GM12892 (cell line): Measurements from ENCODE around the gene BEAN1.

Experiments used
- POLR2A ChIP-seq: IDR thresholded peaks from 2 replicates; pipeline ENCODE4 v1.6.1; 2011; ENCODE audit warnings: low read depth, low read length, control low read depth
- TAF1 ChIP-seq: IDR thresholded peaks from 2 replicates; pipeline ENCODE4 v1.6.1; 2011; ENCODE audit warnings: low read depth, mild to moderate bottlenecking, control low read depth, low read length, borderline replicate concordance

DNA sequence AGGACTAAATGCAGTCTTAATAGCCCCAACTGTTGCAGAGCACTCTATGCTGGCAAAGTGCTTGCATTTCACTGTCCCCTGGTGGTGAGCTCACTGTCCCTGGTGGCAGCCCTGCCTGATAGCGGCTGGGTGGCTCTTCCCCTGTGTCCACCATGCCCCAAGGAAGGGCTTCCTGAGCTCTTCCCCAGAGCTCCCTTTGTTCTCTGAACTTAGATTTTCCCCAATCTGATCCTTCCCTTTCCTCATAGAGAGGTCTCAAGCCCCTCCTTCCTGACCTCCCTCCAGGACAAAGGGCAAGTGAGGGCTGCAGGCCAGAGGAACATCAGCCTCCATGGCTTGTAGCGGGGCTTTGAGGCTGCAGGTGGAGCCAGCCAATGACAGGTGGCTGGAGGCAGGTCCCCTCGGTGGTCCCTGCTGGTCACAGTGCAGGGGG, 17.0 kb downstream of the BEAN1 start:
- TF ChIP-seq POLR2A, result no peak
- TF ChIP-seq TAF1, result no peak
